ENCODE results near the gene KCNK4. TPM values are rescaled to one million over a fixed set of nuclear protein-coding genes. Genes with fewer than 3 reads are reported as not detected.
"Not testable (repeated sequence)": the region's sequence is repeated elsewhere in the genome, so short reads cannot be mapped to it uniquely, and the experiment has no call there.

Gene KCNK4
- total RNA-seq, 2 experiments from 2014 or later: not detected

DNA sequence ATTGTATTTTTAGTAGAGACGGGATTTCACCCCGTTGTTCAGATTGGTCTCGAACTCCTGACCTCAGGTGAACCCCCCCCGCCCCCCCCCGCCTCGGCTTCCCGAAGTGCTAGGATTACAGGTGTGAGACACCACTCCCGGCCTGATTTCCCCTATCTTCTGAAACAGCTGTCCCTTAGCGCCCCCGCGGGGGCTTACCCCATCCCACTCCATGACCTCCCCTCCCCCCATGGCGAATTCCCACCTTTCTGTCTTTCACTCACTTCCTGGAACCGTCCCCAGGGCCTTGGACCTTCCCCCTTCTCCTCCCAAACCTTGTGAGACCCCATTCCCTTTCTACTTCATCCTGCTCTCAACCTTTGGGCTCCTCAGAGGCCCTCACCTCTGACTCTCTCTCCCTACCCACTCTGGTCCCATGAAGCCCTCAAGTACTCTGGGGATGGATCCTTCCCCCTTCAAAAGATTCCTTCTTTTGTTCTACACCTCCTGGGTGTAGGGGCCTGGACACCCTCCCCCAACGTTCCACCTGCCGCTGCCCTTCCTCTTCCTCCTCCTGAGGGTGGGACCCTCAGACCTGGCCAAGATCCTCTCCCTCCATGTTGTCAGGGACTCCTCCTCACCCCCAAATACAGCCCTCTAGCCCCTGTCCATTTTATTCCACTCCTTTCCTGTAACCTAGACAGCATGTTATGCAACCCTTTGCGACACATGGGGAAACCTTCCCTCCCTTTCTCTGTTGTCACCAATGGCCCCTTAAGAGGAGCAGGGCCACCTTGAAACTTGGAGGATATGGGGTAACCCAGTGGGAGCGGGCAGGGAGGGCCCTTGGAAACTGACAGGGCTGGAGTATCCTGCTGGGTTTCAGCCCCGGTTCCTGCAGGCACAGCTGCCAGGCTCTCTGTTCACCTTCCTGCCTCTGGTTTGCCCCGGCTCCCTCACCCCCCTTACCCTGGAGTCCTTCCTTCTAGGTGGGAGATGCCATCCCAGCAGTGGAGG, 28.0 kb downstream of the KCNK4 start:
- no peak for DNase-seq

DNA sequence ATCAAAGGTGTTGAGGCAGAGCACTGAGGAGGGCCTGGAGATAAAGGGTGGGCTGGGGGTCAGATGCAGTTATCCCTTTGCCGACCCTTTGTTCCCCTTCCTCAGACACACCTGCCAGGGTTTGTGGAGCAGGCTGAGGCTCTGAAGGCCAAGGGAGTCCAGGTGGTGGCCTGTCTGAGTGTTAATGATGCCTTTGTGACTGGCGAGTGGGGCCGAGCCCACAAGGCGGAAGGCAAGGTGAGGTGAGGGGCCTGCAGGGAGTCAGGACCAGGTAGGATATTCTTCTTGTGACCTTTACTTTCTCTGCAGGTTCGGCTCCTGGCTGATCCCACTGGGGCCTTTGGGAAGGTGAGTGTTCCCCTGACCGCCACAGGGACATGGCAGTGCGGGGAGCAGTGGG, 29.5 kb downstream of the KCNK4 start:
- H3K4me1 Mint-ChIP-seq: peaks cover 31% of the 10 kb centered on the region
- no peak overlapping the region for H3K27ac Mint-ChIP-seq
- H3K9me3 Mint-ChIP-seq: no peaks in the 10 kb centered on the region
- ChIA-PET CTCF (interaction anchor here (0.7 to 5.0 kb wide), 4 partner anchors 11 to 913 kb away, joined by 3 to 54 read pairs (median 4); no protein-coding TSS in a partner anchor), POLR2A (no interaction called here)
- no peak for DNase-seq
- peaks cover 22% of the 10 kb centered on the region for H3K36me3 Mint-ChIP-seq (ENCODE audit: low read depth)
- H3K4me3 Mint-ChIP-seq: no peak overlapping the region
- no peaks in the 10 kb centered on the region for H3K27me3 Mint-ChIP-seq

More for the DNA sequence above, 28.0 kb downstream of the KCNK4 start:
- CTCF ChIA-PET: interaction anchor here (0.7 to 5.0 kb wide), 7 partner anchors 13 to 133 kb away, joined by 3 to 54 read pairs (median 14); partner anchors contain the start of genes ESRRA, FERMT3 and STIP1
- H3K4me3 Mint-ChIP-seq: peak overlapping the region; percentile 94
- POLR2A ChIA-PET: no interaction called here
- peaks cover 26% of the 10 kb centered on the region for H3K36me3 Mint-ChIP-seq (ENCODE audit: low read depth)
- H3K4me1 Mint-ChIP-seq: peaks cover 33% of the 10 kb centered on the region
- peak overlapping the region; percentile 99 for H3K27ac Mint-ChIP-seq
- H3K9me3 Mint-ChIP-seq: no peaks in the 10 kb centered on the region
- no peaks in the 10 kb centered on the region for H3K27me3 Mint-ChIP-seq

DNA sequence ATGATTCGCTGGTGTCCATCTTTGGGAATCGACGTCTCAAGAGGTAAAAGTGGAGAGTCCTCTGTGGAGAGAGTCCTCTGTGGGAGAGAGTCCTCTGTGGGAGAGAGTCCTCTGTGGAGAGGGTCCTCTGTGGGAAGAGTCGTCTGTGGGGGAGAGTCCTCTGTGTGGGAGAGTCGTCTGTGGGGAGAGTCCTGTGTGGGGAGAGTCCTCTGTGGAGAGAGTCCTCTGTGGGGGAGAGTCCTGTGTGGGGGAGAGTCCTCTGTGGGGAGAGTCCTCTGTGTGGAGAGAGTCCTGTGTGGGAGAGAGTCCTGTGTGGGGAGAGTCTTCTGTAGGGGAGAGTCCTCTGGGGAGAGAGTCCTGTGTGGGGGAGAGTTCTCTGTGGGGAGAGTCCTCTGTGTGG, 29.9 kb downstream of the KCNK4 start:
- Mint-ChIP-seq H3K27ac (no peak overlapping the region), H3K4me3 (no peak overlapping the region)

DNA sequence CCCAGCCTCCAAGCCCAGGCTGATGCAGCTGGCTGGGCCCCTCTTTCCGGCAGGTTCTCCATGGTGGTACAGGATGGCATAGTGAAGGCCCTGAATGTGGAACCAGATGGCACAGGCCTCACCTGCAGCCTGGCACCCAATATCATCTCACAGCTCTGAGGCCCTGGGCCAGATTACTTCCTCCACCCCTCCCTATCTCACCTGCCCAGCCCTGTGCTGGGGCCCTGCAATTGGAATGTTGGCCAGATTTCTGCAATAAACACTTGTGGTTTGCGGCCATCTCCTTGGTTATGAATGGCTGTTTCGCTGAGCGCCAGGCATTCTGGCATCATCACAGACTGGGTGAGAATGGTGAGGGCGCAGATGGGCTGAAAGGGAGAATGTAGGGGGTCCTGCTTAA, 30.4 kb downstream of the KCNK4 start:
- Mint-ChIP-seq H3K27me3 (no peaks in the 10 kb centered on the region), H3K27ac (no peak overlapping the region), H3K4me1 (peaks cover 27% of the 10 kb centered on the region), H3K4me3 (no peak overlapping the region), H3K9me3 (no peaks in the 10 kb centered on the region), H3K36me3 (ENCODE audit: low read depth) (peaks cover 19% of the 10 kb centered on the region)
- ChIA-PET POLR2A (no interaction called here), CTCF (interaction anchor here (0.6 to 1.2 kb wide), 3 partner anchors 10 to 28 kb away, joined by 3 to 4 read pairs (median 3); no protein-coding TSS in a partner anchor)
- DNase-seq: no peak

More for the DNA sequence above, 29.9 kb downstream of the KCNK4 start:
- ChIA-PET POLR2A (no interaction called here), CTCF (interaction anchor here (0.8 kb wide), 1 partner anchor 116 kb away, joined by 3 read pairs; no protein-coding TSS in a partner anchor)
- DNase-seq: no peak
- Mint-ChIP-seq H3K27me3 (no peaks in the 10 kb centered on the region), H3K36me3 (ENCODE audit: low read depth) (peaks cover 22% of the 10 kb centered on the region), H3K4me1 (peaks cover 31% of the 10 kb centered on the region), H3K9me3 (no peaks in the 10 kb centered on the region)

DNA sequence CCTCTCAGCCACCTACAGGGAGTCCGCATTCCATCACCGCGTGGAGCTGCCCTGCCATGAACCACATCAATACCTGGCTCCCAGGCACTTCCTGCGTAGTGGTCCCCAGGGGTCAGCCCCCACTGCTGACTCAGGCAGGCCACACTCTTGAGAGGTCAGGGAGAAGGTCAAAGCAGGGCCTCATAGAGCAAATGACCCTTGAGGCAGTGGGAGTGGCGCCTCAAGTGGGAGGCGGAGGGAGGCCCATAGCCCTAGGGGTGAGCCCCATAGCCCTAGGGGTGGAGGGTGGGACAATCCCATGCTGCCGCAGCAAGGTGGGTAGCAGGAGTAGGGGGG, 31.8 kb downstream of the KCNK4 start:
- H3K36me3 Mint-ChIP-seq (ENCODE audit: low read depth): peaks cover 10% of the 10 kb centered on the region
- peaks cover 19% of the 10 kb centered on the region for H3K4me1 Mint-ChIP-seq
- H3K27ac Mint-ChIP-seq: no peak overlapping the region
- no peaks in the 10 kb centered on the region for H3K9me3 Mint-ChIP-seq
- no peaks in the 10 kb centered on the region for H3K27me3 Mint-ChIP-seq
- no peak overlapping the region for H3K4me3 Mint-ChIP-seq
- CTCF ChIA-PET: interaction anchor here (0.9 to 1.7 kb wide), 4 partner anchors 9 to 21 kb away, joined by 3 to 9 read pairs (median 4); no protein-coding TSS in a partner anchor
- no peak for DNase-seq
- POLR2A ChIA-PET: no interaction called here

DNA sequence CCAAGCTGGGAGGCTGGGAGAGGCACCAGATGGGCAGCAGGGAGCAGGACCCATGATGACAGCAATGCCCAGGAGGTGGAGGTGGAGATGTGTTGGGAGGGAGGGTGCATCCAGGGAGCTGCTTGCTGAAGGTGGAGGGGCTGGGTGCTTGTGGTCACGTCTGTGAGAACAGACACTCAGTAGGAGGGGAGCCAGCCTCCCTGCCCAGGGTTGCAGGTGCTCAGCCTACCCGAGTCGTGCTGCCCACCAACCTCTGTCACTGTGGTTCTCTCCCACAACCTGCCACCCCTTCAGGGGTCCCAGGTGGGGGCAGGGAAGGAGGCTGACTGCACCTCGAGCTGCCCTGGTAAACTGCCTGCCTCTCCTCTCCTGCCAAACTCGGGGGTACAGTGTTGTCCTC, 32.3 kb downstream of the KCNK4 start:
- H3K9me3 Mint-ChIP-seq: no peaks in the 10 kb centered on the region
- ChIA-PET CTCF (interaction anchor here (0.9 to 1.7 kb wide), 4 partner anchors 8 to 23 kb away, joined by 3 to 9 read pairs (median 4); no protein-coding TSS in a partner anchor), POLR2A (no interaction called here)
- DNase-seq: no peak
- no peak overlapping the region for H3K4me3 Mint-ChIP-seq
- no peak overlapping the region for H3K27ac Mint-ChIP-seq
- H3K27me3 Mint-ChIP-seq: no peaks in the 10 kb centered on the region
- H3K4me1 Mint-ChIP-seq: peaks cover 16% of the 10 kb centered on the region
- peaks cover 10% of the 10 kb centered on the region for H3K36me3 Mint-ChIP-seq (ENCODE audit: low read depth)

DNA sequence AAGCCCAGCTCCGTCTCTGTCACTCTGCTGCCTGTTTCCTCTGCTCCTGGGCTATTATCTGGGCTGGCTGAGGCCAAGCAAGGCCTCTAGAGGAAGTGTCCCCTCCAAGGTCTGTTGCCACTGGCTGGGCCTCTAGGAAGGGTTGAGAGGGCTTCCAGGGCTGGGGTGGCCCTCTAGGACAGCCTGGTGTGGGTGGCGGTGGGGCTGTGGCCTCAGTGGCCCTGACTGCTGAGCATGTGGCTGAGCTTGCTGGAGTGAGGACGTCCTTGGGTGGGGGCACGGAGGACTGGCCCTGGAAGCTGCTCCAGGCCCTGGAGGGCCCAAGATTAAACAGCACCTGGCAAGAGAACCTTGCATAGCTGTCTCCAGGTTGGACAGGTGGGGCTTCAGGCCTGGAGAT, 32.9 kb downstream of the KCNK4 start:
- H3K4me3 Mint-ChIP-seq: not testable (repeated sequence)
- CTCF ChIA-PET: interaction anchor here (0.6 to 1.7 kb wide), 3 partner anchors 8 to 133 kb away, joined by 3 to 9 read pairs (median 3); no protein-coding TSS in a partner anchor

DNA sequence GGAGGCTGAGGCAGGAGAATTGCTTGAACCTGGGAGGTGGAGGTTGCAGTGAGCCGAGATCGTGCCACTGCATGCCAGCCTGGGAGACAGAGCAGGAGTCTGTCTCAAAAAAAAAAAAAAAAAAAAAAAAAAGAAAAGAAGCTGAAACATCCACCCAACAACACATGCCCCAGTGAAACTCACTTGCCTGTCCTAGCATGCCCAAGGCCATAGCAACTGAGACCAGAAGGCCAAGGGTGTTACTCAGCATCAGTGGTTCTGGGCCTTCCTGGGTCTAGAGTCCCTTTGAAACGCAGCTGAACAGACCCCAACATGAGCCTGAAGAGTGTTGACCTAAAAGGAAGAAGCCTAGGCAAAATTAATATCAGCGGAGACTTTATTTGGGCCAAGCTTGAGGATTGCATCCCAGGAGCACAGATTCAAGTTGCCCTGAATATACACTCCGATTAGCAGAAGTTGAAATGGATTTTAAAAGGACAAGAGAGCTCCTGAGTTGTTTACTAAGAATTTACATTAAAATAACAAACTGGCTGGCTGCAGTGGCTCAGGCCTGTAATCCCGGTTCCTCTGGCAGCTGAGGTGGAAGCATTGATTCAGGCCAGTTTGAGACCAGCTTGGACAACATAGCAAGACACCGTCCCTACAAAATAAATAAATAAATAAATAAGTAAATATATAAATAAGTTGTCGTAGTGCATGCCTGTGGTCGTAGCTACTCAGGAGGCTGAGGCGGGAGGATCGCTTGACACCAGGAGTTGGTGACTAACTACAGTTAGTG, 33.8 kb downstream of the KCNK4 start:
- CTCF ChIA-PET: interaction anchor here (0.6 to 1.5 kb wide), 3 partner anchors 12 to 35 kb away, joined by 3 to 4 read pairs (median 4); no protein-coding TSS in a partner anchor
- POLR2A ChIA-PET: no interaction called here
- H3K9me3 Mint-ChIP-seq: no peaks in the 10 kb centered on the region
- H3K4me3 Mint-ChIP-seq: no peak overlapping the region
- H3K27me3 Mint-ChIP-seq: no peaks in the 10 kb centered on the region
- no peak overlapping the region for H3K27ac Mint-ChIP-seq
- peaks cover 9% of the 10 kb centered on the region for H3K36me3 Mint-ChIP-seq (ENCODE audit: low read depth)
- no peak for DNase-seq
- peaks cover 6% of the 10 kb centered on the region for H3K4me1 Mint-ChIP-seq

More for the DNA sequence above, 32.9 kb downstream of the KCNK4 start:
- Mint-ChIP-seq H3K36me3 (ENCODE audit: low read depth) (peaks cover 10% of the 10 kb centered on the region), H3K4me1 (peaks cover 13% of the 10 kb centered on the region), H3K27ac (peak overlapping the region; percentile 68)
- DNase-seq, H3K27me3 Mint-ChIP-seq, POLR2A ChIA-PET, H3K9me3 Mint-ChIP-seq: not testable (repeated sequence)

DNA sequence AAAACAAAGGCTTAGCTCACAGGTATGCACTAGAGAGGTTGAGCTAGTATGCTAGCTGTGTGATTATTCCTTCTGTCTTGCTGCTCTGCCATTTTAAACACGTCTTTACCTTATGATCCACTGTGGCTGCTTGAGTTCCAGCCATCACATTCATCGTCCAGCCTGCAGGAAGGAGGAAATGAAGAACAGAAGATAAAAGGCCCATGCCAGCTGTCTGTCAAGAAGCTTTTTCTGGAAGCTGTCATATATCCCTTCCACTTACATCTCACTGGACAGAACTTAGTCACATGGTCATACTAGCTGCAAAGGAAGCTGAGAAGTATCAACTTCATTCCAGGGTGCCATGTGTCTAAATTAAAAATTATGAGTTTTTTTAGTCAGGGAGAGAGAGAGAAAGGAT, 36.3 kb downstream of the KCNK4 start:
- CTCF ChIA-PET: interaction anchor here (0.6 to 1.2 kb wide), 2 partner anchors 10 to 16 kb away, joined by 4 read pairs; partner anchors contain the start of genes PRDX5 and TRMT112
- Mint-ChIP-seq H3K27ac (no peak overlapping the region), H3K9me3 (no peaks in the 10 kb centered on the region), H3K27me3 (no peaks in the 10 kb centered on the region), H3K4me3 (no peak overlapping the region), H3K4me1 (peaks cover 19% of the 10 kb centered on the region), H3K36me3 (ENCODE audit: low read depth) (no peaks in the 10 kb centered on the region)
- POLR2A ChIA-PET: no interaction called here
- DNase-seq: no peak

DNA sequence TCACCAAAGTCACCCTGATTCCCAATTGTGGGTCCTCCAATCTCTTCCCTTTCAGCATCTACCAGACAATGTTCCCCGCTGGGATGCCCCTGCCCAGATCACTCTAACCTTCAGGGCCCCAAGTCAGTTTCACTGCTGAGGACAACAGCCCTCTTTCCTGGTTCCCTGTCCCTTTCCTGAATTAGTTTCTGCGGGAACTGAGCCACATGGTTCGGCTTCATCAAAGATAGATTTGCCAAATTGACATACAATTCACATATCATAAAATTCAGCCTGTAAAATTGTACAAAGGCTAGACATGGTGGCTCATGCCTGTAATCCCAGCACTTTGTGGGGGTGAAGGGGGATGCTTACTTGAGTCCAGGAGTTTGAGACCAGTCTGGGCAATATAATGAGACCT, 36.9 kb downstream of the KCNK4 start:
- no peak for DNase-seq
- no peaks in the 10 kb centered on the region for H3K36me3 Mint-ChIP-seq (ENCODE audit: low read depth)
- CTCF ChIA-PET: interaction anchor here (1.2 kb wide), 1 partner anchor 10 kb away, joined by 4 read pairs; the partner anchor contains the start of genes PRDX5 and TRMT112
- no peak overlapping the region for H3K27ac Mint-ChIP-seq
- no peaks in the 10 kb centered on the region for H3K27me3 Mint-ChIP-seq
- POLR2A ChIA-PET: no interaction called here
- no peaks in the 10 kb centered on the region for H3K9me3 Mint-ChIP-seq
- H3K4me1 Mint-ChIP-seq: peaks cover 22% of the 10 kb centered on the region
- no peak overlapping the region for H3K4me3 Mint-ChIP-seq

DNA sequence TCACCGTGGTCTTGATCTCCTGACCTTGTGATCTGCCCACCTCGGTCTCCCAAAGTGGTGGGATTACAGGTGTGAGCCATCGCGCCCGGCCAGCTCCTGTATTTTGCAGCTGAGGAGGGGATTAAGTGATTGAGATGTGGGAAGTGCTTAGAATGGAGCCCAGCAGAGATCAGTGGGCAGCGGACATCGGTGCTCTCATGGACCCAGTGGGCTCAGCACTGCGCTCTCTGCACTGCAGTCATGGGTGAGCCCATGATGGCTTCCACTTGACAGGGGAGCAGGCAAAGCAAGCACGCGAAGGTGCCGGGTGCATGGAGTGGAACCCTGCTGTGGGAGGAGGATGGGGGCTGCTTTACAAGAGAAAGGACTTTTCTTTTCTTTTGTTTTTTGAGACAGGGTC, 39.8 kb downstream of the KCNK4 start:
- ChIA-PET POLR2A (interaction anchor here (1.5 kb wide), 1 partner anchor 13 kb away, joined by 12 read pairs; the partner anchor contains the start of genes PRDX5 and TRMT112), CTCF (interaction anchor here (0.7 to 4.4 kb wide), 20 partner anchors 8 to 1919 kb away, joined by 3 to 54 read pairs (median 4); partner anchors contain the start of genes BAD, CCDC88B, ESRRA and PRDX5)
- Mint-ChIP-seq H3K9me3 (no peaks in the 10 kb centered on the region), H3K4me1 (peaks cover 26% of the 10 kb centered on the region), H3K4me3 (no peak overlapping the region), H3K27ac (no peak overlapping the region), H3K36me3 (ENCODE audit: low read depth) (peaks cover 3% of the 10 kb centered on the region), H3K27me3 (no peaks in the 10 kb centered on the region)
- DNase-seq: no peak

Measured in activated CD4-positive, alpha-beta T cell treated with anti-CD3 and anti-CD28 coated beads, Interleukin-2, amount 10 ng/mL, durations not matched to agents 7 days and 5 days (primary cell).